ENCODE data around the gene SORCS3. TPM values are rescaled to one million over a fixed set of nuclear protein-coding genes. Genes with fewer than 3 reads are reported as not detected.

Gene SORCS3
- total RNA-seq, 1 experiment from 2014 or later, result 0.03 TPM

DNA sequence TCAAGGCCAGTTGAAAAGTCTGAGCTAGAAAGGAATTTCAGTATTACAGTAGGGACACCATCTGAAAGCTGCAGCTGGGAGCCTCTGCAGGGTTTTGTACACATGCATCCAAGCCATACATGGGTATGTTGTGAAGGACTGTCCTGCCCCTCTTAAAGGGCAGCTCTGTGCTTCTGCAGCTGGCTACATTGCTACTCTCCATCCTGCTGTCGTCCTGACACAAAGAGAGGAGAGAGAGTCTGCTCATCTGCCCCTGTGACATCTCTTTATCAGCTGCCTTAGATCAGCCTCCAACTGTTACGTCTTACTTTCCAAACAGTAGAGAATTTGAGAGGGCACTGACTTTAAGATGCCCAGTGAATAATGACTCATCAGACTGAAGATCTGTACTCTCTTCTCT, 602.7 kb downstream of the SORCS3 start:
- H3K4me3 ChIP-seq (ENCODE audit: insufficient read depth, low read depth, low read length), result no peak overlapping the region
- DNase-seq, result no peak
- no peaks in the 10 kb centered on the region for H3K27me3 ChIP-seq (ENCODE audit: control insufficient read depth, insufficient read depth, low read length)
- no peaks in the 10 kb centered on the region for H3K36me3 ChIP-seq (replicated peaks; ENCODE audit: control insufficient read depth, insufficient read depth, low read length)

DNA sequence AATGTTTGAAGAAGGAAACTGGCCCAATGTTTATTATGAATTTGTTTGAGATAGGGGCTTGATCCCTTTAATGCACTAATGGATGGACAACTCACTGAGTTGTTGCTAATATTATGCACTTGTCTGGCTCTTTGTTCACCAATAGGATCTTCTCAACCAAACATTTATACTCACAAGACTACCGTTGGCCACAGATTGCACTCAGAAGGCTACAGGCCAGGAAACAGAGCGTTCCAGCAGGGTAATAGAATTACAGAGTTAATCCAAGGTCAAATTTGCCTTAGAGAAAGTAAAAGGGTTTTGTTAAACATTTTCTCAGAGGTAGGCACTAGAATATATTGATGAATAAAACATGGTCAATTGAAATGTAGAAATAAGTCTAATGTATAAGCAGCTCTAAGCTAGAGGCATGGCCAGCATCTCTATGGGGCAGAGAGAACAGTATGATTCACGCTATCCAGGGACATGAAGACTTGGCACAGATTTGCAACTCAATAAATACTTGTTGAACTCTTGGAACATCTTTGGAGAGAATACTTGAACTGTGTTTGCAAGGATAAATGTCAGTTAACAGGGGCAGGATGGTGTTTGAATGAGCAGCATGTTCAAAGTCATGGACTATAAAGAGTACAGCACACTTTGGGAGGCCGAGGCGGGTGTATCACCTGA, 606.9 kb downstream of the SORCS3 start:
- Histone ChIP-seq H3K36me3 (replicated peaks; ENCODE audit: control insufficient read depth, insufficient read depth, low read length) (no peaks in the 10 kb centered on the region), H3K27me3 (ENCODE audit: control insufficient read depth, insufficient read depth, low read length) (no peaks in the 10 kb centered on the region), H3K4me3 (ENCODE audit: insufficient read depth, low read depth, low read length) (no peak overlapping the region)
- no peak for DNase-seq

DNA sequence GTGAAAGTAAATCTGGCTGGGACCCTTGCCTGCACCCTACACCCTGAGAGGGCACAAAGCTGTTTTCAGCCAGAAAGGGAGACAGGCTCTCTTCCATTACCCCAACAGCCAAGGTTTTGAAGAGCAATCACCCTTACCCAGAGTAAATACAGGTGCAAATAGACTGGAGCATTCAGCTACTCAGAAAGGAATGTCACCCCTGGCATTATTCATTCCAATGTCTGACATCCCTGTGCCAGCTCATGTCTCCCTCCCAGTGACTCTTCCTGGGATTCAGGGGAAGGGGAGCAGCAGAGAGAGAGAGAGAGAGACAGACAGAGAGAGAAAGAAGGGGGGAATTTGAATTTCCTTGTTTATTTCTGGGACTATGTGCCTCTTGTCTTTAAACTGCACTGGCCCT, 611.8 kb downstream of the SORCS3 start:
- no peak overlapping the region for H3K4me3 ChIP-seq (ENCODE audit: insufficient read depth, low read depth, low read length)
- no peaks in the 10 kb centered on the region for H3K27me3 ChIP-seq (ENCODE audit: control insufficient read depth, insufficient read depth, low read length)
- DNase-seq, result peak; percentile 6
- H3K36me3 ChIP-seq (replicated peaks; ENCODE audit: control insufficient read depth, insufficient read depth, low read length), result no peaks in the 10 kb centered on the region

DNA sequence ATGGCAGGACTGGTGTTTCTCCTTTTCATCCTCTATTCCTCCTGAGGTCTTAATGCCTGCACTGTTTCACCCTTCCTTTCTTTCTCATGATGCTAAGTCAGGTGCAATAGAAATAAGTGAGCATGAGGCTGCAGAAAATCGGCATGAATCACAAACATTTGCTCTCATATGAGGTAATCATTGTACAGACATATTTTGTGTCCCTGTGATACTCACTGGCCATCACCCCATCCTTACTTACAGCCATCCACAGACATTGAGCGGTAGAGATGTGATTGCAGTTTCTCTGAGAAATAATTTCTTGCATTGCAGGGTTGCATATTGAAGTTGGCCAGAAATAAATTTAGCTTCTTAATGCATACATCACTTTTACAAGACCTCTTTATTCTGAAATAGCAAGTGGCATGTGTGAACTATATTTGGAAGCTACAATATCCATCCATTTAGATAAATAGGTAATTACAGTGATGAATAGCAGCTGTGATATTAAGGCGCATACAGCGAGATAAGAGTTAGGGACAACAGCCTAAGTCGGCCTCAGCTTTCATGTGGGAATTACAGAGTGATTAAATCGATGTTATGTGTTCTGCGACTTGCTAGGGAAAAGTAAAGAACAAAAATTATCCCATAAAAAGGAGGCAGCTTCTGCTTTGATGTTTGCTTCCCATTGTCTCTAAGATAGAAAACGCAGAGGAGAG, 612.6 kb downstream of the SORCS3 start:
- Histone ChIP-seq H3K4me3 (ENCODE audit: insufficient read depth, low read depth, low read length) (no peak overlapping the region), H3K27me3 (ENCODE audit: control insufficient read depth, insufficient read depth, low read length) (no peaks in the 10 kb centered on the region), H3K36me3 (replicated peaks; ENCODE audit: control insufficient read depth, insufficient read depth, low read length) (no peaks in the 10 kb centered on the region)
- DNase-seq, result no peak

DNA sequence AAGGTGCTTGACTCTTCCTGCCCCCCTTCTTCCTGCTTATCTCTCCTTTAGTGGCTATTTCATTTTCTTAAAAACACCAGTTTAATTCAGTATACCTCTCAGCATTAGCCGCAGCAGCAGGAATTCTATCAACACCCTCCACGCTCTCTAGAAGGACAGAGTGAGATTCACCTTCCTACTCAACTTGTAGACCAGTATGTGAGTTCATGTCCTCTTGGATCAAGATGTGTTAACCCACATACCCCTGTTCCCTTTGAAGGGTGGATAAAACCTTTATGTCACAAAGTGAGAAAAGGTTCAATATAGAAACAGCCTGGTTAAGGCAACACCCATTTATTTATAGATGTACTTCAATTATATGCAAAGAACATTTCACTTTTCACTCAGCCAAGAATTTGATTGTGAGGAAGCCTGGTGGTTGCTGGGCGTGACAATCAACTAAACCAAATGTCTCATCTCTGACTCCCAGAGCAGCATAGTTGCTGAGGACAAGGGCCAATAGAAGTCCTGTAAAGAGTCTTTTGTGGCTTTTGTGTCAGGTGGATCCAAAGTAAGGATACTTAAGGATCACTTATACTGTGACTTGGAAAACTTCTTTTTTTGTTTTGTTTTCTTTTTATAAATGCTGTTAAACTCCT, 617.1 kb downstream of the SORCS3 start:
- no peaks in the 10 kb centered on the region for H3K36me3 ChIP-seq (replicated peaks; ENCODE audit: control insufficient read depth, insufficient read depth, low read length)
- no peak overlapping the region for H3K4me3 ChIP-seq (ENCODE audit: insufficient read depth, low read depth, low read length)
- DNase-seq, result no peak
- no peaks in the 10 kb centered on the region for H3K27me3 ChIP-seq (ENCODE audit: control insufficient read depth, insufficient read depth, low read length)

DNA sequence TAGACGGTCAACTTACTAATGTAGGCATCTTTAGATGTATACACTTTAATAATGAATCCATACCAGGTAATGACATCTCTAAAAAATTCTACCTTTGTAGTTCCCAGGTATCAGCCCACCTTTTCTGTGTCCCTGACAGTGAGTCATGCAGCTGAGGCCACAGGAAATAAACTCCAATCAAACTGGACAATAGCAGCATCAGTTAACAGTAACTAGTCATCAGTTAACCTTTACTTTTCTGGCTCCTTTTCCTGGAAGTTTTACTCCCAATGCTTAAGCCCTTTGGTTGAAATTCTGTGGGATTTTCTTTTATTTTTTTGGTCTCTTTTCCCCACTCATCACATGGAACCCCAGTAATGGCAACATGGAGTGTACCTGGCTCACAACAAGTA, 617.6 kb downstream of the SORCS3 start:
- no peak for DNase-seq
- Histone ChIP-seq H3K36me3 (replicated peaks; ENCODE audit: control insufficient read depth, insufficient read depth, low read length) (no peaks in the 10 kb centered on the region), H3K27me3 (ENCODE audit: control insufficient read depth, insufficient read depth, low read length) (no peaks in the 10 kb centered on the region), H3K4me3 (ENCODE audit: insufficient read depth, low read depth, low read length) (no peak overlapping the region)

DNA sequence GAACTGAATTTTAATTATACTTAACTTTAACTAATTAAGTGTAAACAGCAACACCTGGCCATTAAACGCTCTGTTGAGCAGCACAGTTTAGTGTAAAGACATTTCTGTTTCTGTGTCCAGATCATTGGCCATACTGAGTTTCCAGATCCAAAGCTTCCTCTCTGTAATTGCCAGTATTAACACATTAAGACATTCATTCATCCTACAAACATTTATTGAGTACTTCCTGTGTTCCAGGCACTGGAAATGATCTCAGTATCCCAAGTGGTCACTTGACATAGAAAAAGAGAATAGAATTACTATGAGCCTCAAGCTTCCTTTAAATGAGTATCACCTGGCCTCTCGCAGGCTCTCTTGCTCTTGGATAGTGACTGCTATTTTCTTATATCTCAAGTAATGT, 618.1 kb downstream of the SORCS3 start:
- Histone ChIP-seq H3K4me3 (ENCODE audit: insufficient read depth, low read depth, low read length) (no peak overlapping the region), H3K36me3 (replicated peaks; ENCODE audit: control insufficient read depth, insufficient read depth, low read length) (no peaks in the 10 kb centered on the region), H3K27me3 (ENCODE audit: control insufficient read depth, insufficient read depth, low read length) (no peaks in the 10 kb centered on the region)
- no peak for DNase-seq

DNA sequence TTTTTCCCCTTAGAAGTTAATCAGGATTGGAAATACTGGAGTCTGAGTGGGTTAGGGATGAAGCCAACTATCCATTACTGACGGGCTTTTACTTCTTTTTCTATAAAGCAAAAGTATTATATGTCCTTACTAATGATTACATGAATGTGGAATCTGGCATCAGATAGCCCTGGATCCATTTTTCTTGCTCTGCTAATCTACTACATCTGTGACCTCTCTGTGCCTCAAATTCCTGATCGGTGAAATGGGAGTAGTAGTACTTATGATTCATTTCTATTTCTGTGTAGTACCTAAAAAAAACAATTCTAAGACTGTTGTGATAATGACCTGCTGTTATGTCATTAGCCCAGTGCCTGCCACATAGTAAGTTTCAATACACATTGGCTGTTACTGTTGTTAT, 621.6 kb downstream of the SORCS3 start:
- Histone ChIP-seq H3K27me3 (ENCODE audit: control insufficient read depth, insufficient read depth, low read length) (no peaks in the 10 kb centered on the region), H3K4me3 (ENCODE audit: insufficient read depth, low read depth, low read length) (no peak overlapping the region), H3K36me3 (replicated peaks; ENCODE audit: control insufficient read depth, insufficient read depth, low read length) (no peaks in the 10 kb centered on the region)
- DNase-seq, result no peak

DNA sequence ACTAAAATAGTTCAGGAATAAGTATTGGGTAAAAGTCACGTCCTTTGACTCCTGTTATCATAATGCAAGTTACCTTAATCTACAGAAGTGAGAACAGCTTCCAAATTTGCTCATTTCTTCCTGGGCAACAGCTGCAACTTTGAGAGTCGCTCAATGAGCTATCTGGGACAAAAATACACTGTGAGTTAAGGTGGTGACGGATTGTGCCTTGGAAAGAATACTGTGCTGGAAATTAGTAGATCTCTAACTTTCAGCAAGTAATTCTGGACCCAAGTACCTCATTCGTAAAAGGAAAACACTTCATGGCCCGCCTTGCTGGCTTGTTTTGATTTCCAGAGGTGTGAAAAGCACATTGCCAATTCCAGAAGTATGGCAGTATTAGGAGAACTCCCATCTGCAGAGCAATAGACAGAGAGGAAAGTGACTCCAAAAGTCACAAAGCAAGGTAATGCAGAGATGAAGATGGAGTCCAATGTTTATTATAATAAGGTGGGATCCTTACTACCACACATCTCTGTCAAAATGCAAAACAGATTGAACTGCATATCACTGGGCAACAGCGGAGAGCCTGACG, 626.0 kb downstream of the SORCS3 start:
- H3K4me3 ChIP-seq (ENCODE audit: insufficient read depth, low read depth, low read length), result no peak overlapping the region
- no peaks in the 10 kb centered on the region for H3K36me3 ChIP-seq (replicated peaks; ENCODE audit: control insufficient read depth, insufficient read depth, low read length)
- no peaks in the 10 kb centered on the region for H3K27me3 ChIP-seq (ENCODE audit: control insufficient read depth, insufficient read depth, low read length)
- no peak for DNase-seq

DNA sequence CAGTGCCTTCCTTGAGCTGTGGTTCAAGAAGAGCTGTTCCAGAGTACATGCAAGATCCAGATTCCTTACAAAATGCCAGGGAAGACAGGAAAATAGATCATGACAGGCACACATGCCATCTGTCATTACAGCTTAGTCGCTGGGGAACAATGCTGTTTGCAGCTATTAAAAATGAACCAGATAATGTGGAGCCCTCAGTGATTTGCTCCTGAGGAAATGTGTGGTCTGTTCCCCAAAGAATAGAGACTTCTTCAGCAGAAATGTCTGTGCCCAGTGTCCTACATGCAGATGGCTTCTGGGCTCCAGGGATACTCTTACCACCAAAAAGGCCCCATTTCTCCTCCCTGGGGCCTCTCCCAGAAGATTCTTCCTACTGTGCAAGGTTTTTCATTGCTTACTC, 627.9 kb downstream of the SORCS3 start:
- H3K27me3 ChIP-seq (ENCODE audit: control insufficient read depth, insufficient read depth, low read length), result no peaks in the 10 kb centered on the region
- DNase-seq, result no peak
- H3K4me3 ChIP-seq (ENCODE audit: insufficient read depth, low read depth, low read length), result no peak overlapping the region
- H3K36me3 ChIP-seq (replicated peaks; ENCODE audit: control insufficient read depth, insufficient read depth, low read length), result no peaks in the 10 kb centered on the region

DNA sequence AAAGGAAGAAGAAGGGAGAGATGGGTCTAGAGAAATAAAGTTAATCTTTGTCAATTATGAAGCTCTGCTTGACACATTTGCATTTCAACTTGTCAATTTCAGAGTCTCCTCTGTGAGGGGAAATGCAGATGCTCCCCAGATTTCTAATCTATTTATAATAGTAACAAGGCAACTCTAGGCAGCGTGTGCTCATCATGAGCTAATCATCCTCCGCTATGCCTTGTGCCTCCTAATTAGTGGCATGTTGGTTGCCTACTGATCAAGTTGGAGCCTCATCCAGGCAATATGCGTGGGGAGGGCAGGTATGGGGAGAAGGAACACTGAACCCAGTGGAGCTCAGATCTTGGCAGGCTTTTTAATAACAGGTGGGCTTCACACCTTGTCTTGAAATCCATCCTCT, 628.6 kb downstream of the SORCS3 start:
- no peak for DNase-seq
- no peak overlapping the region for H3K4me3 ChIP-seq (ENCODE audit: insufficient read depth, low read depth, low read length)
- no peaks in the 10 kb centered on the region for H3K36me3 ChIP-seq (replicated peaks; ENCODE audit: control insufficient read depth, insufficient read depth, low read length)
- no peaks in the 10 kb centered on the region for H3K27me3 ChIP-seq (ENCODE audit: control insufficient read depth, insufficient read depth, low read length)

DNA sequence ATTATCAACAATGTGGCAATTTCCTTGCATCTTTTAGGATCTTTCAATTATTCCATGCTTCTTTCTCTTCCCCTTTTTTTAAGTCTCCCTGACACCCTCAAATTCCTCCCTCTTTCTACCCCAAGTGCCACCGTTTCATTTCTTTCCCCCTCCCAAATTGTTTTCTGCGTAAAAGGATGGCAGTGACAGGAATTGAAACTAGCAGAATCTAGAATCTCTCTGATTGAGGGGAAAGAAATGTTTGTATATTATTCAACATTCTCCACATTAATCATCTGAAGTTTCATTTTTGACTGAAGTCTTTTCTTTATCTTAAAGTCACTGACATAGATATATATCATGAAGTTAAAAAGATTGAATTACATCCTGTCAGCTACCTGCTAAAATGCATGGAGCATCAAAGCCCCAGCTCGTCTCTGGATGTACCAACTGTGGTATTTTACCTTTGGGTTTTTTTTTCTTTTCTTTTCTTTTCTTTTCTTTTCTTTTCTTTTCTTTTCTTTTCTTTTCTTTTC, 633.5 kb downstream of the SORCS3 start:
- H3K27me3 ChIP-seq (ENCODE audit: control insufficient read depth, insufficient read depth, low read length), result no peaks in the 10 kb centered on the region
- DNase-seq, result no peak
- H3K4me3 ChIP-seq (ENCODE audit: insufficient read depth, low read depth, low read length), result no peak overlapping the region
- H3K36me3 ChIP-seq (replicated peaks; ENCODE audit: control insufficient read depth, insufficient read depth, low read length), result no peaks in the 10 kb centered on the region

DNA sequence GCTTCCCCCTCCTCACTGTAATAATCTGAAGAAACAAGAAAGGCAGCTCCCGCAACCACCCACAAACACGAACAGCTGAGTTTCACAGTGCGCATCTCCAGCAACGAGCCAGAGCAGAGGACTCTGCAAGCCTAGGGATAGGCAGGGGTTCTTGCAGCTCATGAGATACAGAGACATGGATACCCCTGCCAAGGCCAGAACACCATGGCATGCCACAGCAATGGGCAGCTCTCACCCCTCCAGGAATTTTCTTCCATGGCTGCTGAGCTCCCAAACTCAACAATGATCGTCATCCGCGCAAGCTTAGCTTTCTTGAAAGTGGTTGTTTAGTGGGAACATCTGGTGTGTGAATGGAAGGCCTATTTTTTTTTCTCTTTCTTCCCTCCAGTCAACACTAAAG, 637.3 kb downstream of the SORCS3 start:
- H3K36me3 ChIP-seq (replicated peaks; ENCODE audit: control insufficient read depth, insufficient read depth, low read length), result no peaks in the 10 kb centered on the region
- H3K27me3 ChIP-seq (ENCODE audit: control insufficient read depth, insufficient read depth, low read length), result no peaks in the 10 kb centered on the region
- no peak overlapping the region for H3K4me3 ChIP-seq (ENCODE audit: insufficient read depth, low read depth, low read length)
- DNase-seq, result no peak

DNA sequence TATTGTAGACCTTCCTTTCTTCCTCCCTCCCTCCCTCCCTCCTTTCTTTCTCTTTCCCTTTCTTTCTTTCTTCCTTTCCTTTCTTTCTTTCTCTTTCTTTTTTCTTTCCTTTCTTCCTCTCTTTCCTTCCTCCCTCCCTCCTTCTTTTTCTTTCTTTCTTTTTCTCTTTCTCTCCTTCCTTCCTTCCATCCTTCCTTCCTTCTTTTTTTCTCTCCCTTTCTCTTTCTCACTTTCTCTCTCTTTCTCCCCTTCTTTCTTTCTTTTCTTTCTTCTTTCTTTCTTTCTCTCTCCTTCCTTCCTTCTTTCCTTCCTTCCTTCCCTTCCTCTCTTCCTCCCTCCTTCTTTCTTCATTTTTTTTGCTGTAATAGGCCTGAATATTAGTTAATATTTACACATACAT, 638.0 kb downstream of the SORCS3 start:
- Histone ChIP-seq H3K4me3 (ENCODE audit: insufficient read depth, low read depth, low read length) (no peak overlapping the region), H3K36me3 (replicated peaks; ENCODE audit: control insufficient read depth, insufficient read depth, low read length) (no peaks in the 10 kb centered on the region), H3K27me3 (ENCODE audit: control insufficient read depth, insufficient read depth, low read length) (no peaks in the 10 kb centered on the region)
- DNase-seq, result no peak

DNA sequence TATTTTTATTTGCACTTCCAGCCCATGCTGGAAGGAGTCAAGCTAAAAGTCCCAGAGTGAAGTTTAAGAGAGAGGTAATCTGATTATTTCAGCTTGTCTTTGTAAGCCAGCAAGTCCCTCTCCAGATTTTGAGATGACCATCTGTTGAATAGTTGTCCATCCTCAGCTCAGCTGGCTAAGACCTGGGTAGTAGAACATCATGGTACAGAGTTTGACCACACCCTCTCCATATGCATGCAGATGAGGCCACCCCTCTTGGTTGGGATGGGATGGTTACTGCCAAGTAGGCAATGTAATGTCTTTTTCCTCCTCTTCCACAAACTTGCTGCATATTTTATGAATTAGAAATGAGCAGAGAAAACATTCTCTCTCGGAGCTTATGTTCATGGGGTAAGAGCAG, 639.8 kb downstream of the SORCS3 start:
- Histone ChIP-seq H3K36me3 (replicated peaks; ENCODE audit: control insufficient read depth, insufficient read depth, low read length) (no peaks in the 10 kb centered on the region), H3K4me3 (ENCODE audit: insufficient read depth, low read depth, low read length) (no peak overlapping the region), H3K27me3 (ENCODE audit: control insufficient read depth, insufficient read depth, low read length) (no peaks in the 10 kb centered on the region)
- no peak for DNase-seq

Measured in H7 (cell line).